Limb (tissue), 2 donors: ENCODE data around the gene ZNF503.
A peak's percentile ranks its signal among the peaks of the same experiment; 100 is the strongest.
"Not testable (repeated sequence)": the region's sequence is repeated elsewhere in the genome, so short reads cannot be mapped to it uniquely, and the experiment has no call there.

Source experiments
- DNase-seq, 2 donors: peaks; one replicate each; pipeline ENCODE4 v3.0.0-alpha.2; 2016; ENCODE audit errors: extremely low spot score in 2 of 2

The ZNF503 gene

GRCh38 chr10:75395932-75396630 is 5.5 kb downstream of the ZNF503 start:
- DNase-seq: peak in 1 of 2 donors; percentile 71

- peak; percentile 49 to 89 for DNase-seq
These were observed 6.3 kb downstream of the ZNF503 start for GRCh38 chr10:75395066-75395931.

DNA sequence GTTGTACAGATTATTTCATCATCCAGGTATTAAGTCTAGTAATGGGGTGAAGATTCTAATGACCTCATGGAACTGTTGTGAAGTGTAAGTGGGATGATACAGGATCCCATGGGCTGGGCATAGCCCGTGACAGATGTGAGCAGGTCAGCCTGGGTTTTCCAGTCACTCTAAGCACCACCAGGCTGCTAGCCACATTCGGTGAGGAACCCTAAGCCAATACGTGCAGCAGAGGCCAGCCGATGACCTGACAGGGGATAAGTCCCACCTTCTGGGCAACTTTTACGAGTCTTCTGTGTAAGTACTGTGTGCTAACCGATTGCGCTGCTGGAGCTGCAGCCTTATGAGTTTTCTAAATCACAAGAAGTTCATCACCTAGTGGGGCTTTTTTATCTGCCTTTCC is 7.3 kb downstream of the ZNF503 start:
- no peak for DNase-seq

DNA sequence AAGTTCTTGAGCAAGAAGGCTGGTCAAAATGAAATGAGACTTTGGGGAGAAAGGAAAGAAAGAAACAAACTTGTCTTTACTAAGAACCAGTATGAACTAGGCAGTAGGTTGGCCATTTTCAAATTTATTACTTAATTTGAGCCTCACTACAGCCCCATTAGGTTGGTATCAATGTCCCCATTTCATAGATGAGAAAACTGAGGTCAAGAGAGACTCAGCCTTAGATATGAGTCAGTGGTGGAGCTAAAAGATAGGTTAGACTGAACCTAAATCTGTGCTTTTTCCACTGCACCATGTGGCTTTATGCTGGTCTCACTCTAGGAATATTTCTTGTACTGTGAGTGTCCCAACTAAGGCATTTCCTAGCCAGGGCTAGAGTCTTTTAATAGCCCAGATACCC is 8.8 kb downstream of the ZNF503 start:
- no peak for DNase-seq

DNA sequence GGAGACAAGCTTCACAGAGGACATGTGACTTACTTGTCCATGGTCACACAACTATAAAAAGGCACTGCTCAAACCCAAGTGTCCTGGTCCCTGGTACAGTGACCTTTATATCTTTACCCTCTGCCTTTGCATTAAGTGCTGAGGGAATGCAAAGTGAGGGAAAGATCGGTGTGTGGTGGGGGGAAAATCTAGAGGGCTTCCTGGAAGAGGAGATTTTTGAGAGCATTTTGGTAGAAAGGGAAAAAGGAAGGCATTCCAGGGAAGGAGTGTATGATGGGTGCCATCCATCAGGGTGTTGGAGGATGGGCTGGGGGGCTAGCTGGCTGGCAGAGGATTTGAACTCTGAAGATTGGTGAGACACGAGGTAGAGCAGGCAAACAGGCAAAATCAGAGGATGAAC is 9.3 kb downstream of the ZNF503 start:
- DNase-seq: no peak

DNA sequence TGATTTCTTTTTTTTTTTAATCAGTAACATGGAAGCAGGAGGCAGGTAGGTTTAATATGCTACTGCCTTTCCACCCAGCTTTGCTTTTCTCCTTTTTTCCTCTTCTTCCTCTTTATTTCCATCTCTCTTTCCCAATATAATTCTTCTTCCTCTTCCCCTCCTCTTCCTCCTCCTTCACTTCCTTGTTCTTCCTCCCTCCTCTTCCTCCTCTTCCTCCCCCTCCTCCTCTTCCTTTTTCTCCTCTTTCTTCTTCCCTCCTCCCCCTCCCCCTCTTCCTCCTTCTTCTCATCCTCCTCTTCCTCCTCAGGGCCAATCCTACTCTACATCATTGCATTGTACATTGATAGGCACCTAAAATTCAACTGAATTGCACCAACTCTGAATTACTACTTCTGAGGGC is 11.4 kb downstream of the ZNF503 start:
- no peak for DNase-seq

DNA sequence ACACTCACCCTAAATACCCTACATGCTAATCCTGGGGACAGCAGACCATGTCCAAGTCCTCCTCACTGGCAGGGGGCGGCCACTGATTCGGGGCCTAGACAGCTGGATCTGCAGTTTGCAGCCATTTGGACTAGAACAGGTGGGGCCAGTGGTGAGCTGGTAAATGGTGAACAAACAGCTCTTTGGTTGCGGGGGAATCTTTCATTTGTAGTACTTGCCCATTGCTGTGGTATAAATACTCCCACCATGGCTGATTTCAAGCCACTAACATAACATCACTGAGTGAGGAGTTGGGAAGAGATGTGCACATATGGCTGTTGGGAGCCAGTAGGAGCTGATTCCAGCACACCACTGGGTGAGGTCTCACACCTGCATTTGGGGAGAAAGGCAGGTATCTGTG is 13.5 kb downstream of the ZNF503 start:
- no peak for DNase-seq

GRCh38 chr10:75386128-75386527 is 15.4 kb downstream of the ZNF503 start:
- DNase-seq: no peak

- no peak for DNase-seq
These were observed 21.7 kb downstream of the ZNF503 start for GRCh38 chr10:75379817-75380216.

GRCh38 chr10:75379212-75379724 is 22.3 kb downstream of the ZNF503 start:
- no peak for DNase-seq

DNA sequence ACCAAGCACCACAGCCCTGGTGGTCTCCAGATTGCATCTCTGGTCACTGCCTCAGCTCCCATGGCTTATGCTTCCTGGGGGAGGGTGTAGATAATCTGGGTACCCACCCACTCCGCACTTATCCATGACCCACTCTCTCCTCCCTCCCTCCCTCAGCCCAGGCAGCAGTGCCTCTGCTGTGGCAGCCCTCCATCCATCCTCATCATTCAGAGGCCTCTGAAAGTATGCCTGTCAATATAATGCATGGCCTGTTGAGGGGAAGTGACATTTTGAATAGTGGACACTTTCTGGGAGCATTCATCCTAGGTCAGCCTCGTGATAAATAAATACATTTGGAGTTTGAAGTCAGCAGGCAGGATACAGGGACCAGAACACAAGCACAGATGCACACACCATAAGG is 23.2 kb downstream of the ZNF503 start:
- no peak for DNase-seq

DNA sequence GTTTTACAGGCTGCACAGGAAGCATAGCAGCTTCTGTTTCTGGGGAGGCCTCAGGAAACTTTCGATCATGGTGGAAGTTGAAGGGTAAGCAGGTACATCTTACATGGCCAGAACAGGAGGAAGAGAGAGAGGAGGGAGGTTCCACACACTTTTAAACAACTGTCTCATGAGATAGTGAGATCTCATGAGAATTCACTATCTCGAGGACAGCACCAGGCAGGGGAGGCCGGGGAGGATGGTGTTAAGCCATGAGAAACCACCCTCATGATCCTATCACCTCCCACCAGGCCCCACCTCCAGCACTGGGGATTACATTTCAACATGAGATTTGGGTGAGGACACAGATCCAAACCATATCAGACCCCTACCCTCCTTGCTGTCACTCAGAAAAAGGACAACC is 23.7 kb downstream of the ZNF503 start:
- DNase-seq: no peak

GRCh38 chr10:75375838-75376237 is 25.7 kb downstream of the ZNF503 start:
- no peak for DNase-seq

DNA sequence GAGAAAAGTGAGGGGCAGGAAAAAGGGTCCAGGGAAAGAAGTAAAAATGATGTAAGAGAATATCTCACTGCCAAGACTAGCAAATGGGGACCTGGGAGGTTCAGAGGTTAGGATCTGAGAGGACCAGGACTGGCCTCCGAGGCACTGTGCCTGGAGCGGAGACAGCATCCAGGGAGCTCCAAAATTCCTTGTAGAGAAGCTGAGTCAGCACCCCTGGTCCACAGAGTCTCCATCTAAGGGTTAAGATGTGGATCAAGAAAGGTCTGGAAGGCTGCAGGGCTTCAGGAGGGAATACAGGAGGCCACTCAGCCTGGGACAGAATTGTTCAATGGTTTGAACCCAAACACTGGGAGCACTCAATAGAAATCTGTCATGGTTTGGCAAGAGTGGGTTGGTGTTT is 30.6 kb downstream of the ZNF503 start:
- no peak for DNase-seq

DNA sequence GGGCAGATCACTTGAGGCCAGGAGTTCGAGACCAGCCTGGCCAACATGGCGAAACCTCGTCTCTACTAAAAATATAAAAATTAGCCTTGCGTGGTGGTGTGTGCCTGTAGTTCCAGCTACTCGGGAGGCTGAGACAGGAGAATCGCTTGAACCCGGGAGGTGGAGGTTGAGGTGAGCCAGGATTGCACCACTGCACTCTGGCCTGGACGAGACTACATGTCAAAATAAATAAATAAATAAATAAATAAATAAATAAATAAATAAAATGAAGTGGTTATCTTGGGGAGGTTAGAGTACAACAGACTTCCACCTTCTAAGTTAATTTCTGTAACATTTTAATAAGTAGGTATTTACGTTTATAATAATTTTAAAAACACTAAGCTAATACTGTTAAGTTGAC is 31.7 kb downstream of the ZNF503 start:
- not testable (repeated sequence) for DNase-seq

- DNase-seq: no peak
These were observed 33.7 kb downstream of the ZNF503 start for GRCh38 chr10:75367901-75368300.

DNA sequence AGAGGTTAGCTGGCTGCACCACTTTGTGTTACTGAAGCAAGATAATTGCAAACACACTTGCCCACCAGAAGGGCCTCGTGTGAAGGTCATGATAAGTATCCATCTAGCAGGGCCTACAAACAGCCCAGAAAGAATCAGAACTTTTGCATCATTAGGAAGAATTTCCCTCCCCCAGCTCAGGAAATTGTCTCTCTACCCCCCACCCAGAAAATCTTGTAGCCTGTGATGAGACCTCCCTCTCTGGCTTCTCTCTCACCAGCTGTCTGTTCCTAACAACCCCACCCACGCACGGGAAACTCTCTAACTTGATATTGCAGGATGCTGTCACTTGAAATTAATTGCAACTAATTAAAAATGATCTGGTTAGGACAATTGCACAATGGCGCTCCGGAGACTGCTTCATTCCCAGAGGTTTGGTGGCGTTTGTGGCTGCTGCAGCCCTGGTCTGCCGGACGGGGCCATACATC is 34.5 kb downstream of the ZNF503 start:
- DNase-seq: no peak

DNA sequence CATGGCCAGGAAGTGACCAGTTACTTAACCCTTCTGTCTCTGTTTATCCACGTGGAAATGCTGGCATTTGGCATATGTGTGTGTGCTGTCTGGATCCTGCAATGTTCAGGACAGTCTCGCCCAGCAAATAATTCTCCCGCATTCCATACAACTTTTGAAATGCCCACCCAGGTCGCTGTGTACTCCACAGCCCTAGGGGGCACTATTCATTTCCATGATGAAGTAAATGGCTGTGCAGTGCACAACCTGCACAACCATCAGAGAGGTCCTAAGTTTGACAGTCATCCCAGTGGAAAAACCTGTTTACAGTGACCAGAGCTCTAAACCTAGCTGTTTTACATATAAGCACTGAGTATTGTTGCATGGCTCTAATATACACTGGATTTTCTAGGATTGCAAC is 38.1 kb downstream of the ZNF503 start:
- DNase-seq: no peak

DNA sequence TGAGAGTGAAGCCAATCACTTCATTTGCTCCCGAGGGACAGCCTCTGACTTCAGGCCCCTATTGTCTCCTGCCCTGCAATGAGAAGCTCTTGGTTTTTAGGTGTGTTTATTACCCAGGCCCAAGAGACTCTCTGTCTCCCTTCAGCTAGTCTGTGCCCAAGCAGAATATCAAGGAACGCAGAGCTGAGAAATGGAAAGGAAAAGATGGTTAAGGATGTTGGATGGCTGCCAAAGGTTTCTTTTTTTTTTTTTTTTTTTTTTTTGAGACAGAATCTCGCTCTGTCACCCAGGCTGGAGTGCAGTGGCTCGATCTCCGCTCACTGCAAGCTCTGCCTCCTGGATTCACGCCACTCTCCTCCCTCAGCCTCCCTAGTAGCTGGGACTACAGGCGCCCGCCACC is 41.7 kb downstream of the ZNF503 start:
- DNase-seq: not testable (repeated sequence)

DNA sequence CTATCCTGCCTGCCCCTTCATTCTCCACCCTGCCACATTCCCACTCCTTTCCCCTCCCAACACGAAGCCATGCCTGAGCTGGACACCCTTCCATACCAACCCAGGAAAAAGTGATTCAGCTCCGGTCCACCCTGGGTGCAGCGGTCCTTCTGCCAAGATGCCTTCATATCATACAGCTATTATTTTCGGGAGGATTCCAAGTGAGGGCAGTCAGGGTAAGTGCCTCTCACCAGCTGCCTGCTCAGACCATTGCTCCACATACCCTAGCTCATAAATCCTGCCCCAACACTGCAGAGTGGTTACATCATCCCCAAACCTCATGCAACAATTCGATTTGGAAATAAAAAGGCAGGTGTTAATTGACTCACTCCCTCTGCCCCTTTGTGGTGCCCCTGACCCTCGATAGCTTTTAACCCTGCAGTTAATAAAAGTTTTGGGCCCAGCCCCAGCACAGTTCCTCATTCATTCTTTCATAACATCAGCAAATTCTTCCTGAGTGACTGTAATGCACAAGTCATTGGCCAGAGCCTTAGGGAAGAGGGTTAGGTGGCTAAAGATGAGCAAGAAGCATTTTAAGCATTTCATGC is 42.6 kb downstream of the ZNF503 start:
- DNase-seq: no peak

DNA sequence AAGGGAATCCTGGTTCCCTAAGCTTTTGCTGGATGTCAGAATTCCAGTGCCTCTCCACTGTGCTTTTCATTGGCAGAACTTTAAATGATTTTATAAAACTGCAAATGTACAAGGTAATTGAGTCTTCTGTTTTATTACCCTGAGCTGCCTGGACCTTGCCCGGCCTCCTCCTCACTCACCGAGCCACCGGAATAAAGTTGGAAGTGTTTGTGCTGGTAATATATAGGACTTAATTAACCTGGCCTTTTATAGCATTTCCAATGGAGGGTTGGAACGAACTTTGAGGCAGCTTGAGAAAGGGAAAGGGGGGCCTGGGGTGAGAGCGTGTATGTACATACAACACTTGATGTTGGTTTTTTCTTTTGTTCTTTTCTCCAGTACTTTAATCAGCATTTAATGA is 43.4 kb downstream of the ZNF503 start:
- no peak for DNase-seq

DNA sequence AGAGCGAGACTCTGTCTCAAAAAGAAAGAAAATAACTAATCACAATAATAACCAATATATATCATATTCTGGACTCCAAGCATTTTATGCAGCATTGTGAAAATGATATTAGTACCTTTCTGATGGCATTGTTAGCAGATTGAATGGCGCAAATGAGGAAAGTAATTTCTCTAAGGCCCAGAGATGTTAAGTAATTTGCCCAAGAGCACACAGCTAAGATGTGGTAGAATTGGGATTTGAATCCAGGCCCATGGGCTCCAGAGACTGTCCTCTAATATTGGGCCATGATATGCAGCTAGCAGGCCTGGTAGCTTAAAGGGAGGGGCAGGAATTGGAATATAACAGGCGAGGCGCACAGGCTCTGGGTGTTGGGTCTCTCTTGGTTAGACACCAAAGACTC is 44.1 kb downstream of the ZNF503 start:
- no peak for DNase-seq
